Subcutaneous adipose tissue (tissue), 4 donors: Measurements from ENCODE around the gene MTOR. TPM values are rescaled to one million over a fixed set of nuclear protein-coding genes. Genes with fewer than 3 reads are reported as not detected.

Source experiments
- CTCF ChIP-seq: fragments of 450-650 bp; IDR thresholded peaks from one replicate; pipeline ENCODE4 v1.5.1; 2016; ENCODE audit warnings: low read depth, mild to moderate bottlenecking, control low read depth, antibody characterized with exemption, moderate library complexity
- small RNA-seq: library from RNA; depleted of rRNA; stranded (forward); fragments of <200 nt; gene quantifications from one replicate; pipeline ENCODE3, GENCODE V24; 2016
- total RNA-seq, 4 donors: library from RNA; depleted of rRNA; stranded (reverse); fragments of >200 nt; gene quantifications; one replicate each; pipeline ENCODE4 v1.1.0, GENCODE V29; 2016

The MTOR gene
- total RNA-seq, 4 donors from 2014 or later: 36.2 to 54.1 (median 40.1) TPM

DNA sequence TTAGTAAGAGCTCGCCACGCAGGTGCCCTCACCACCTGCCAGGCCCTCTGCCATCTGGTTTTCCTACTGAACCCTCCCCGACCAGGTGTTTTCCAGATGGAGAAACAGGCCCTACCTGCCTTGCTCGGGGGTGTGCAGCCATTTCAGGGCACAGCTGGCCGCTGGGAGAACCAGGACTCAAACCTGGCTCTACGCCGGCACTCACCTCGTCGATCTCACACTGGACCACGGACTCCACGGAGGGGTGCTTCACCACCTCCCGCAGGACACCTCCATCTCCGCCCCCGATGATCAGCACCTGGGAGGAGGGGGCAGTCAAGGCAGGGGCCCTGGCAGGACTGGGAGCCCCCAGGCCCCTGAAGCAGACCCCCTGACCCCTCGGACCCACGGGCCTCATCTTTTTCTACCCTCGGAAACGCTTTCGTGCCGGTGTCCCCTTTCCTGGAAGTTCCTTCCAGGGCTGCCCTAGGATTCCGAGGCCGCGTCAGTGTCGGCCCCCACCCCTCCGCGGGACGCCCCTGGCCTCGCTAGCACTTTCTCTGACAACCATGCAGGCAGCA, 203.7 kb downstream of the MTOR start:
- TF ChIP-seq CTCF: no peak

- no peak for TF ChIP-seq CTCF
Measured at GRCh38 chr1:11058026-11058425, 204.3 kb downstream of the MTOR start.

GRCh38 chr1:11057477-11057876, 204.9 kb downstream of the MTOR start:
- TF ChIP-seq CTCF: no peak

Small RNA genes lying within 50 kb of the gene (small RNA-seq; reads per million reads assigned to genes)
- gene RNU6-291P (not detected), gene RNU6-537P (not detected), gene RPL39P6 (not detected)

Other genes starting within 250 kb of the MTOR start
- gene TARDBP, start 249.9 kb downstream of the MTOR start, total RNA-seq: 100 to 1,000 TPM; 103 to 169 (median 123) TPM
- not detected for gene MASP2, start 215.3 kb downstream of the MTOR start, total RNA-seq
- gene SRM, start 202.5 kb downstream of the MTOR start, total RNA-seq: 10 to 100 TPM; 21.2 to 45.2 (median 30.4) TPM
- gene EXOSC10, start 162.7 kb downstream of the MTOR start, total RNA-seq: 10 to 100 TPM; 56.1 to 63.4 (median 59.5) TPM
- 10 to 100 TPM in 1 of 4 donors, 1 to 10 TPM in 2, not detected in 1; 2.9 to 11.9 (median 6.2) TPM for gene ANGPTL7, start 73.2 kb downstream of the MTOR start, total RNA-seq
- 10 to 100 TPM in 2 of 4 donors, 1 to 10 TPM in 2; 7.0 to 15.4 (median 11.0) TPM for gene UBIAD1, start 10.6 kb upstream of the MTOR start, total RNA-seq
- gene DISP3, start 216.6 kb upstream of the MTOR start, total RNA-seq: not detected